AML-193 (cell line): Measurements from ENCODE around the gene CPB2.

Source experiments
- DNase-seq, 2 experiments: peaks; one replicate each; lab custom pipeline; 2025; lab: John Stamatoyannopoulos, UW

CPB2 gene

DNA sequence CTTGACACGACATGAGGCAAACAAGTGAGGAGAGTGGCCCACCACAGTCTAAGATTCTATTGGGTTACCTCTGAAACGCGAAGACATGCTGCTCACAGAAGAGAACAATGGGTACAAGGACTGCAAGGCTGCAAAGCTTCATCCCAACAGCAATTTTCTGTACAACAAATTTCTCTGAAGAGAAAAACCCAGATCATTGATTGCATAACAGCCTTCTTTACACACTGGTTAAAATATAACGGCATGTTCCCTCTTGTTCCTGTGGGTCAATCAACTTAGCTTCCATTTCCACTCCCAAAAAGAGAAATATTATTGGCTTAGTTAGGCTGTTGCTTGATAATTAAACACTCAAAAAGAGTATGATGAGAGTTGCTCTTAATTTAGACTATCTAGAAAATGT, at the start of gene CPB2:
Gene CPB2 (minus strand): TSS at position 166 of the 400 bp plus-strand sequence. CDS start 24 bp downstream, at position 142.
- no peak for DNase-seq

- no peak for DNase-seq
These were observed 49.4 kb upstream of the CPB2 start for GRCh38 chr13:46154136-46154801.

GRCh38 chr13:46152627-46153328, 47.9 kb upstream of the CPB2 start:
- no peak for DNase-seq

DNA sequence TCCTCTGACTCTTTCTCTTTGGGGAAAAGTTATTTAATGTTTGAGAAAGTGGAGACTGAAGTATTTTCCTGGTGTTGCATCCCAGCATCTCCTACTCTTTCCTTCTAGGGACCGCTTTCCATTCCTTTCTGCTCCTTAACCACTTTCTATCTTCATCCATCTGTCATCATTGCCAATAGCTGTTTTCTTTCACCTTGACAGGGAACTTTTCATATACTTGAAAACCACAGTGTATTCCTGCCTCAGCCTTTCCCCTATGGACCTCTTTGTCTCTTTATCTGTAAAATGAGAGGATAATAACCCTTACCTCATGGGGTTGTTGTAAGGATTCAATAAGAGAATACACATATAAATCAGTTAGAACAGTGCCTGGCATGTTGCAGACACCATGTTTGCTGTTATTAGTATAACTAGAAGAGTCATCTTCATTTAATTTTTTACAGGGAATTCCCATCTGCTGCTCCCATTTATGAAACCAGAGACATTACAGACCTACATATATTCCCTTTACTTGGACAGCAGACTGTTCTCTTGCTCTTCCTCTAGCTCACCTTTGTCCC, 45.4 kb upstream of the CPB2 start:
- DNase-seq = no peak

- DNase-seq = no peak
These were observed 44.7 kb upstream of the CPB2 start for GRCh38 chr13:46149272-46150133.

GRCh38 chr13:46146898-46147297, 42.1 kb upstream of the CPB2 start:
- no peak for DNase-seq

DNA sequence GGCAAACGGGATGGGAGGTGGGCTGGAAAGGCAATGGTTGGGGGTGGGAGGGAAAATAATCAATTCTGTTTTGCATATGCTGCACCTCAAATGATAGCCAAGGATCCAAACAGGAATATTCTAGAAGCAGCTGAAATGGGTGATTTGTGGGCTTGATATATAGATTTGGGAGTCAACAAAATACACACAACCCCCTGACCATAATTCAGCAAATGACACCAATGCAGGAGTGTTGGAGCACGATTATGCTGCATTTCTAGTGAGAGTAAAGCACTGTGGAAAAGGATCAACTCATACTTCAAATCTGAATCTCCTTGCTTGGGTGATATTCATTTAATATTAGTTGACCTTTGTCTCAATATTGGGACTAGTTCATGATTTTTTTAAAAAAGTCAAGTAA, 41.1 kb upstream of the CPB2 start:
- no peak for DNase-seq

GRCh38 chr13:46145135-46145534, 40.3 kb upstream of the CPB2 start:
- DNase-seq = no peak

GRCh38 chr13:46143184-46143701, 38.4 kb upstream of the CPB2 start:
- no peak for DNase-seq

DNA sequence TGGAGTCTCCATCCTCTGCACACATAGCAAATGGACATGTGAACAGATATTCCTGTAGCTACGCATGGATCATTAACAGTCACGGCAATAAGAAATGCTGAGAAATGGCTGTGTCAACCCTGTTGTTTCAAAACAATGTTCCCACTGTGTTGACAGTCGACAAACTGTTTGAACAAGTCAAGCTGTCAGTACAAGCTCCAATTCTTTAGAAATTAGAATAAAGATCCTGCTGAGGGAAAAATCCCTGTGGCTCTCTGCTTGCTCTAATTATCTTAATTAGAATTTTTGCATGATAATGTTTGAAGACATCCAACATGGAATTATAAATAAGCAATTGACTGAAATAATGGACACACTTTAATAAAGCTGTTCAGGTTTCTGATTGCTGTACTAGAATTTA, 37.9 kb upstream of the CPB2 start:
- no peak for DNase-seq

GRCh38 chr13:46140044-46140443, 35.2 kb upstream of the CPB2 start:
- DNase-seq = no peak

DNA sequence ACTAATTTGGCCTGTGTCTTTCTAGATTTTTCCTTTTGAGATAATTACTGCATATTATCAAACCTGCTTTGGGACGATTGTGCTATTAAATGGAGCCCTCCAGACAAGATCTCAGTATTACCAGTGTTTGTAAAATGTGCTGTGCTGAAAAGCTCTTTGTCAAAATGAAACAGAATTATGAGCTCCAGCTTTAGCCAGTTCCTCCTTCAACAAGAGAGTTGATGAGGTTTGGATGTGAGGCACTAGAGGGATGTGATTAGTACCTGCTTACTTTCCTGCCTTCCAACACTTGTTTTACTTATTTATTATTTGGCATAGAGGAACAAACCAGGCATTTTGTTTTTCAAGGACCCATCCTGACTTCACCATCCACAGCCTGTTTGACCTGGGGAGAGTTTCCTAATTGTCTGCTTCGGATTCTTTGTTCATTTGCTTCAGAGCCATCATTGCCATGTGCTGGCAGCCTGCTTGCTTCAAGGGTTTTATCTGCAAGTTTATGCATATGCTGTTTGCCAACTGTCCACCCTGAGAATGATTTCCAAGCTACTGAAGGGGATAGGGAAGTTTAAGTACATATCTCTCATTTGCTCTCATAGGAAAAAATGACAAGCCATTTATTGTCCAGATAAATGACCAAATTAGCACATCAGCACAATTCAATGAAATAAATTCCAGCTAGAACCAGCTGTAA, 32.9 kb upstream of the CPB2 start:
- DNase-seq = no peak

DNA sequence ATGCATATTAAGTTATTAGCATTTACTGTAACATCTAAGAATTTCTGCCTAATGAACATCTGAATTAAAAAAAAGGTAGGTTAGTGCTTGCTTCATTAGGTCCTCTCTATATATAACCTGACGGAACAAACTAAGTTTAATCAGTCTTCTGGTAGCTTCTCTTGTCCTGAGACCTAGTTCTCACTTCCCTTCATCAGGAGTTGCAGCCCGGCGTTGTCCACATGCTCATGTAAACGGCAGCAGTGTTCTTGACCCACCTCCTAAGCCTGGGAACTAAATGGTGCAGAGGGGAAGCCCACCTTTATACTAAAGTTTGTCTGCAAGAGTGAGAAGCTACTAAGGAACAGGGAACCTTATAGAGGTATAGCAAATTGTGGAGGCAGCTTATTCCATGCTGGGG, 31.9 kb upstream of the CPB2 start:
- DNase-seq = no peak

DNA sequence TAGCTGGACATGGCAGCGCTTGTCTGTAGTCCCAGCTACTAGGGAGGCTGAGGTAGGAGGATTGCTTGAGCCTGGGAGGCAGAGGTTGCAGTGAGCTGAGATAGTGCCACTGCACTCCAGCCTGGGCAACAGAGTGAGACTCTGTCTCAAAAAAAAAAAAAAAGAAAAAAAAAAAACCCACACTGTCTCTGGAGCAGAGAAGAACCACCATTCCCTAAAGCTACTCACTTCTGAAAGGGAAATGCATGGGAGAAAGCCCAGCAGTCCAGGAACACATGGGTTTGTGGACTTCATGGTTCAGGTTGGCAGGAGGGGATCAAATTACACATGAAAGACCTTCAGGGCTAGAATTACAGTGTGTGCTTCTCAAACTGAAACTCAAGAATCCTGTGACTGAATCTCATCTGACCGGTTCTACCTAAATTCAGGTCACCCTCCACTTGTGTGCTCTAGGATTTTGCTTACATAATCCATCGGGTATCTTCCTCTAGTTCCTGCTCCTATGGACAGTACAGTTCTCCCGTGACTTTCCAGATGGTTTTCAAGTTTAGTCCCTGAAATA, 30.2 kb upstream of the CPB2 start:
- DNase-seq = no peak

- DNase-seq = no peak
These were observed 29.7 kb upstream of the CPB2 start for GRCh38 chr13:46134494-46134893.

GRCh38 chr13:46132109-46132508, 27.3 kb upstream of the CPB2 start:
- DNase-seq = no peak

DNA sequence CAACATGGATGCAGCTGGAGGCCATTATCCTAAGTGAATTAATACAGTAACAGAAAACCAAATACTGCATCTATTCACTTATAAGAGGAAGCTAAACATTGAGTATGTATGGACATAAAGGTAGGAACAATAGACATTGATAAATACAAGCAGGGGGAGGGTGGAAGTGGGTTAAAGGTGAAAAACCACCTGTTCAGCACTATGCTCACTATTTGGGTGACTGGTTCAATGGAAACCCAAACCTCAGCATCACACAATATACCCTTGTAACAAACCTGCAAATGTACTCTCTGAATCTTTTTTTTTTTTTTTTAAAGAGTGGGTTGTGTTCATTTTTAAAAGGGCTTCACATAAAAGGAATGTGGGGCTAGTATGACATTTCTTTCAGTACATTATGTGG, 26.9 kb upstream of the CPB2 start:
- DNase-seq = no peak

- no peak for DNase-seq
These were observed 25.3 kb upstream of the CPB2 start for GRCh38 chr13:46129955-46130618.

DNA sequence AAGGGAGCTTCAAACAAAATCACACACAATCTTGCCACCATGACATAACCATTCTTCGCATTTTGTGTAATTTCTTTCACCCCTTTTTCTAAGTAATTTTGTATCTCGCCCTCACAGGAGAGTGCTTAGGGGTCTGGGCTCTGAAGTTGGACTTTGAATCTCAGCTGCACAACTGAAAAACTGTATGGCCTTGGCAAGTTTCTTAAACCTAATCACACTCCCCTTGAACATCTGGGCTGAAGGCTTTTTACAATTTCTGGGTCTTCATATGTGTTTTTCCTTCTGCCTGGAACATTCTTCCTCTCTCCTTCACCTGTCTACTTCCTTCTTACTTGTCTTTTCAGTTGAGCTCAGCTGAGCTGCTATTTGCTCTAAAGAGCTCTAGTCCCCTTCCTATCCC, 24.3 kb upstream of the CPB2 start:
- DNase-seq = no peak

DNA sequence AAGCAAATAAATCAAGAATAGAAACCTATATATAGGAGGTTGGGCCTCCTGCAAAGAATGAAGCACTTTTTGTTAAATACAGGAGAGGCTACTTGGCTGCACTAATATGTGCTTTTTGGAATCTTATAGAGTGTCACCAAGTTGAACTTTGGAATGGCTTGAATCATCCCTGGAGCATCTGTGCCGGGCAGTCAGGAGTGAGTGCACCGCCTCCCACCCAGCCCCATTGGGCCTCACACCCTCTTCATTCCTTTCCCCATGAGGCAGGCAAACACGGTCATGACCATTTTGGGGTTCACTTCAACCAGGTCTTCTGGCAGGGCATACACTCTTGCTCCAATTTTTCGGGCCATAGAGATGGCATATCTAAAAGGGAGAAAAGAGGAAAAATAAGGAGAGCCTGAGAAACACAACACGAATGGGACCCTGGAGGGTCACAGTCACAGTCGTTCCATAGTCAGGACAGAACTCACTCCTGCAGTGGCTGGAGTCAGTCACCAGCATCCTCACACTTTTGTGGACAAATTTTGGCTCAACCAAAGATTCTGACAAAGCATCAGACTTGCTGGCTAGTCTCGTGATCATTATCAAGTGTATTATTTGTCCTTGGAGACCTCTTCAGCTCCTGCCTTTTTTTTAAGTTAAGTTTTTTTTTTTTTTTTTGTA, 22.7 kb upstream of the CPB2 start:
- DNase-seq = no peak
